Frontal cortex (tissue), 4 donors: ENCODE measurements around the gene OR52R1. TPM values are rescaled to one million over a fixed set of nuclear protein-coding genes. Genes with fewer than 3 reads are reported as not detected.
"Not testable (repeated sequence)": the region's sequence is repeated elsewhere in the genome, so short reads cannot be mapped to it uniquely, and the experiment has no call there.

Experiments
- DNase-seq, 2 donors: peaks; one replicate each; pipeline ENCODE4 v3.0.0; 2012; ENCODE audit warnings: low spot score in 2 of 2
- FAIRE-seq: peaks from 2 replicates; lab custom pipeline; 2012; peaks lifted over from hg19 to GRCh38; lab: Jason Lieb, UNC
- total RNA-seq: library from RNA; depleted of rRNA; stranded (reverse); fragments of >200 nt; gene quantifications from one replicate; pipeline ENCODE4 v1.2.3, GENCODE V29; 2014
- donor health status: control.
- donor health status: control.
- donor health status: control.

Gene OR52R1
- total RNA-seq: not detected

GRCh38 chr11:4804280-4804679 lies at the start of gene OR52R1:
OR52R1 (minus strand) TSS chr11:4804380; CDS start chr11:4804380, 0 bp downstream.
- no peak for FAIRE-seq

GRCh38 chr11:4851033-4851432 lies 46.9 kb upstream of the OR52R1 start:
- FAIRE-seq: no peak

More at GRCh38 chr11:4804280-4804679, at the start of gene OR52R1:
- DNase-seq: no peak

GRCh38 chr11:4848908-4849532 lies 44.8 kb upstream of the OR52R1 start, which contains the start of gene OR51S1:
OR51S1 (minus strand) TSS chr11:4849208; CDS start chr11:4849208, 0 bp downstream.
- DNase-seq: no peak
- FAIRE-seq: no peak

More at GRCh38 chr11:4851033-4851432, 46.9 kb upstream of the OR52R1 start:
- DNase-seq: no peak

- FAIRE-seq: no peak
- DNase-seq: no peak
These were observed 35.8 kb upstream of the OR52R1 start for GRCh38 chr11:4839851-4840549.

- DNase-seq (no peak), FAIRE-seq (no peak)
These were observed 26.7 kb upstream of the OR52R1 start for GRCh38 chr11:4830909-4831308.

DNA sequence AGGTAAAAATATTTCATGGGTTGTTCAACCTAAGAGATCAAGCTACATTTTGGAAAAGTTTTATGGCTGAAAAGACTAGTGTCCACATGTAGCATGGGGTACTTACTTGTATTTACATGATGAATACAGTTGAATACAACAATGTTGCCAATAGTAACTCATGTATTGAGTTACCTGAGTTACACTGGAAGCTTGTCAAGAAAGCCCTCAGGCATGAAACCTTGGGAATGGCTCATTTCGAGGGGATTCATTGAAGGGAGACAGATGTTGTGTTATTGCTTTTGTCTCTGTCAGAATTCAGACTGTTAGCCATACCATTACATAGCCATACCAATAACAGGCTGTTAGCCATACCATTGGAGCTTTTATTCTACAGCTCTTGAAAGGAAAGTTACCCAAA lies 26.2 kb upstream of the OR52R1 start:
- DNase-seq: no peak
- FAIRE-seq: no peak

DNA sequence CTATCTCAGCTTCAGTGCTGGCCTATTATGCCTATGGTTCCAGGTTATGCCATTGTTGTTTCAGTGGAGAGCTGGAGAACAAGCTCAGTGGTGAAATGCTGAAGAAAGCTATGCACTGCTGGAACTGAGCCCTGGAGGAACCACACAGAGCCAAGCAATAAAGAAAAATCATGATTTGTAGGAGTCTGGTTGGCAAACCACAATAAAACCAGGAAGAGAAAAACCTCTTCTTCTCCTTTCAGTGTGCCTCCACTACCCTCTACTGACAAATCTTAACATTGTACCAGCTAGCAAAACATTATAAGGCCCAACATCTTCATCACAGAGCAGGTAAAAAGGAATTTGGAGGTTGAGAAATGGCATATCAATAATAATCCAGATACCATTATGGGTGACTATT lies 22.2 kb upstream of the OR52R1 start:
- DNase-seq (no peak), FAIRE-seq (no peak)

GRCh38 chr11:4825132-4825531 lies 21.0 kb upstream of the OR52R1 start:
- DNase-seq: no peak
- FAIRE-seq: no peak

- DNase-seq (no peak), FAIRE-seq (no peak)
These were observed 16.8 kb upstream of the OR52R1 start, which contains the start of gene OR51F2 for GRCh38 chr11:4821021-4821420. OR51F2 (plus strand) TSS chr11:4821321; CDS start chr11:4821422, 101 bp downstream.

DNA sequence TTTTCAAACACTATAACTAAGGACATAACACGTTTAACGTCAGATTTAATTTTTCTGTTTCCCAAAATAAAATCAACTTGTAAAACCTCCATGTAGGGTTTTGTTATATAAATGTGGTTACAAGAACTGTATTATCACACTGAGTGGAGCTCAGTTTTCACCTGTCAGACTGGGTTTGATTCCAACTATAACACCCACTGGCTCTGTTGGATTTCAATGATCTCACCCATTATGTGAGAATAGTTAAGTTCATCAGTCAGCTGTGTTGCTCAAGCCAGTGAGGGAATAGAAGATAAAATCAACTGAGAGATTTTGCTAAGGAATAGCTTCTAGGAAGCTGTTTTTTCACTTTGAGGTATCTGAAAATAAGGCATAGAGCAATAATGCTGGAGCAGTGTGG lies 5.1 kb upstream of the OR52R1 start:
- FAIRE-seq: no peak
- DNase-seq: peak in 1 of 2 donors; percentile 1

DNA sequence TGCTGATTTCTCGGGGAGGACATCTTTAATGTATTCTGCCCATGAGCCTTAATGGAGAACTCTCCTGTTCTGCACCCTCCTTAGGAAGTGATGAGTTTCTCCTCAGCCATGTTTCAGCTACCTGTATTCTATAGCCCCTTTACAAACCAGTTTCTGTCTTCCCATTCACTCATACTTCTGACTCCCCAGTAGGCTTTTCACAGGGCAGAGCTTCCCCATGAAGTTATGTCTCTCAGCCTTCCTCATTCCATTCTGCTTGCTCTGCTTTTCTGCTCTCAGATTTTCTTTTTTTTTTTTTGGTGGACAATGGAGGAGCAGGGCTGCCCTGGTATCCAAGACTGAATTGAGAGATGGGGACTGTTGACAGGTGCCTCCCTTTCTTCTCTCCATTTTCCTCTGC lies 4.3 kb upstream of the OR52R1 start:
- FAIRE-seq (no peak), DNase-seq (no peak)

DNA sequence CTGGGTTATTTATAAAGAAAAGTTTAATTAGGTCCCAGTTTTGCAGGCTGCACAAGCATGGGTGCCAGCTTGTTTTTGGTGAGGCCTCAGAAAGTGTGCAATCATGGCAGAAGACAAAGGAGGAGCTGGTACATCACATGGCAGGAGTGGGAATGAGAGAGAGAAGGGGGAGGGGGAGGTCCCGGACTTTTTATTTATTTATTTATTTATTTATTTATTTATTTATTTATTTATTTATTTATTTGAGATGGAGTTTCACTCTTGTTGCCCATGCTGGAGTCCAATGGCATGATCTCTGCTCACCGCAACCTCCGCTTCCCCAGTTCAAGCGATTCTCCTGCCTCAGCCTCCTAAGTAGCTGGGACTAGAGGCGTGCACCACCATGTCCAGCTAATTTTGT lies 2.9 kb downstream of the OR52R1 start:
- not testable (repeated sequence) for FAIRE-seq, DNase-seq

GRCh38 chr11:4798427-4799183 lies 5.6 kb downstream of the OR52R1 start:
- FAIRE-seq: no peak
- no peak for DNase-seq

DNA sequence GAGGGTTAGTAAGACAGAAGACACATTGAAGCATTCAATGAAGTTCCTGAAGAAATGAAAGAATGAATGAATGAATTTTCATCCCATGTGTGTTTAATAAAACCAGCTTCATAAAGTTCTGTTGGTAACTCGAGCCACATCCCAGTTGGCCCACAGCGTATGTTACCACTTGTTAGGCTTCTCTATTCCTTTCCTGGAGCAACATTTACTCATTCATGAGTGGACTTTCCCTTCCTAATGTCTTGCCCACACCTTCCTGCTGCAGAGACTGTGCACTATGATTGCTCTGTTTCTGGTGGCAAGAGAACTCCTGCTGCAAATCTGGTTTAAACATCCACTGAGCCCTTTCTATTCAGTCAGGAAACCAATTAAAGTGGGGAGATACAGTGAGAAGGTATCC lies 7.0 kb downstream of the OR52R1 start:
- DNase-seq (no peak), FAIRE-seq (no peak)

DNA sequence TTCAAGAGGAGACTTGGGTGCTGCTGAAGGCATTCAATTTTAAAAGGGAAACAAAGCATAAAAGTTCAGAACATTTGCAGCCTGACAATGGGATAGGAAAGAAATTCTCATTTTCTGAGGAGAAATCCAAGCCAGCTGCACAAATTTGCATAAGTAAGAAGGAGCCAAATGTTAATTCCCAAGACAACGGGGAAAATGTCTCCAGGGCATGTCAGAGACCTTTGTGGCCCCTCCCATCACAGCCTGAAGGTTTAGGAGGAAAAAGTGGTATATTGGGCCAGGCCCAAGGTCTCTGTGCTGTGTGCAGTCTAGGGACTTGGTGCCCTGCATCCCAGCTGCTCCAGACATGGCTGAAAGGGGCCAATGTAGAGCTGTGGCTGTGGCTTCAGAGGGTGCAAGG lies 21.7 kb downstream of the OR52R1 start:
- DNase-seq (no peak), FAIRE-seq (no peak)

GRCh38 chr11:4769838-4770237 lies 34.3 kb downstream of the OR52R1 start, which contains the start of gene OR51F1:
OR51F1 (minus strand) TSS chr11:4769938; CDS start chr11:4769938, 0 bp downstream.
- no peak for FAIRE-seq

GRCh38 chr11:4768094-4768493 lies 36.1 kb downstream of the OR52R1 start:
- DNase-seq (no peak), FAIRE-seq (no peak)

More at GRCh38 chr11:4769838-4770237, 34.3 kb downstream of the OR52R1 start, which contains the start of gene OR51F1:
- DNase-seq: no peak

- no peak for DNase-seq
- no peak for FAIRE-seq
These were observed 37.6 kb downstream of the OR52R1 start for GRCh38 chr11:4766420-4767043.

- DNase-seq (no peak), FAIRE-seq (no peak)
These were observed 41.1 kb downstream of the OR52R1 start for GRCh38 chr11:4763096-4763495.
